GM13977 (cell line): ENCODE results near the gene LPP.

ENCODE experiments used
- DNase-seq: peaks from one replicate; pipeline ENCODE4 v3.0.0; 2012; ENCODE audit warnings: low spot score
- in situ Hi-C: fragments of 300-500 bp; cut with MboI; formaldehyde crosslinking; loops from one replicate; pipeline ENCODE4 v1.12.0; 2022; ENCODE audit warnings: low sequenced_read_pairs, low pct_unique_long_range_greater_than_20kb, mixed read lengths, inconsistent platforms; ENCODE audit not compliant: unreplicated experiment
- TF ChIP-seq, protein P1 (sequence below): IDR thresholded peaks from 2 replicates; pipeline ENCODE4 v1.5.1; 2012; ENCODE audit warnings: mild to moderate bottlenecking, control low read depth; ENCODE audit not compliant: insufficient read depth; ENCODE audit errors: extremely low read depth, missing control alignments

LPP gene

DNA sequence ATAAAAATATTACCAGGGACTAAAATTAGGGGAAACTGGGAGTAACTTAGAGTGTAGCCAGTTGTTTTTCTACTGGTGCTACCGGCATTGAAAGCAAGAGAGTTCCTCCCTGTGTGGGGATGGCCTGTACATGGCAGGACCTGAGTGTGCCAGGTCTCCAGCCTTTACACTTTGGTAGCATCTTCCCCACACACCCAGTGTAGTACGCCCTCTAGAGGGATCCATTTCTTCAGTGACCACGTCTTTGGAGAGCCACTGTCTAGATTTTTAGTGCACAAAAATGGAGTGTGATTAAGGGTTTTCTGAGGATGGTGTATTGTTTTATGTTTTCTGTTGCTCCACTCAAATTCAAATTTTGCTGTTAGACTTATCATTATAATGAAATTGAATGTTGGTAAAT, 510.8 kb downstream of the LPP start:
- DNase-seq = peak; percentile 9
- in situ Hi-C loops = no loop called here
- TF ChIP-seq, protein P1, sequence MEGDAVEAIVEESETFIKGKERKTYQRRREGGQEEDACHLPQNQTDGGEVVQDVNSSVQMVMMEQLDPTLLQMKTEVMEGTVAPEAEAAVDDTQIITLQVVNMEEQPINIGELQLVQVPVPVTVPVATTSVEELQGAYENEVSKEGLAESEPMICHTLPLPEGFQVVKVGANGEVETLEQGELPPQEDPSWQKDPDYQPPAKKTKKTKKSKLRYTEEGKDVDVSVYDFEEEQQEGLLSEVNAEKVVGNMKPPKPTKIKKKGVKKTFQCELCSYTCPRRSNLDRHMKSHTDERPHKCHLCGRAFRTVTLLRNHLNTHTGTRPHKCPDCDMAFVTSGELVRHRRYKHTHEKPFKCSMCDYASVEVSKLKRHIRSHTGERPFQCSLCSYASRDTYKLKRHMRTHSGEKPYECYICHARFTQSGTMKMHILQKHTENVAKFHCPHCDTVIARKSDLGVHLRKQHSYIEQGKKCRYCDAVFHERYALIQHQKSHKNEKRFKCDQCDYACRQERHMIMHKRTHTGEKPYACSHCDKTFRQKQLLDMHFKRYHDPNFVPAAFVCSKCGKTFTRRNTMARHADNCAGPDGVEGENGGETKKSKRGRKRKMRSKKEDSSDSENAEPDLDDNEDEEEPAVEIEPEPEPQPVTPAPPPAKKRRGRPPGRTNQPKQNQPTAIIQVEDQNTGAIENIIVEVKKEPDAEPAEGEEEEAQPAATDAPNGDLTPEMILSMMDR = peak; percentile 46

DNA sequence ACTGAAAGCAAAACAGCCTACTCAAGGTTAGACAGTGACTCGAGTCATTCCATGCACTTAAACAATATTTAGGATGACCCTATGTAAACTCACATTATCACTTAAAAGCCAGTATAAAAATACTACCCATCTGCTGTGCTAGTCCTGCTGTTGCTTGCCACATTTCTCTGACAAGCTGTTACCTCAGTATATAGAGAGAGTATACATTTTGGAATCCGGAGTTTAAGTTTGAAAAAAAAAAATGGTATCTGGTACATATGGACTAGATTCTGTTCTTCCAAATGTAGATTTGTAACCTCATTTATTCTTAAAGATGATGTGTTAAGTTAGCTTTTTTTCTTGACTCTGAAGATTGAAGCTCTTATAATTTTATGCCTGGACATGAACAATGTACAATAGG, 514.0 kb downstream of the LPP start:
- no peak for DNase-seq
- TF ChIP-seq, protein P1 = no peak
- in situ Hi-C loops = no loop called here

DNA sequence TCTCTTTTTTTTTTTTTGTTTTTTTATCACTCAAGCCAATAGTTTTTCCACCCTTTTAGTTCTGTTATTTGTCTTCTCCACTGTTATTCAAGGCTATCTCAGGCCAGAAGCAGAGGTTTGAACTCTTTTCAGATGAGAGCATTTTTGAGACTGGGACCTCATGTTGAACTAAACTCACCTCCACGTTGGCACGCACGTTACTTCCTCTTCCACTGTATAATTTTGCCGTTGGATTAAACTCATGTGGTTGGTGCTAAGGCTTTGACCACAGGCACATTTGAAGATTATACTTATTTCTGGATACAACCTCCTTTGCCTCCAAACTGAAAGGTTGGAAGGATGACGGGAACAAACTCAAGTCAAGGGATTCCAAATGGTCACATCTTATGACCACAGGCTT, 516.5 kb downstream of the LPP start:
- TF ChIP-seq, protein P1 = no peak
- DNase-seq = no peak
- in situ Hi-C loops = no loop called here

DNA sequence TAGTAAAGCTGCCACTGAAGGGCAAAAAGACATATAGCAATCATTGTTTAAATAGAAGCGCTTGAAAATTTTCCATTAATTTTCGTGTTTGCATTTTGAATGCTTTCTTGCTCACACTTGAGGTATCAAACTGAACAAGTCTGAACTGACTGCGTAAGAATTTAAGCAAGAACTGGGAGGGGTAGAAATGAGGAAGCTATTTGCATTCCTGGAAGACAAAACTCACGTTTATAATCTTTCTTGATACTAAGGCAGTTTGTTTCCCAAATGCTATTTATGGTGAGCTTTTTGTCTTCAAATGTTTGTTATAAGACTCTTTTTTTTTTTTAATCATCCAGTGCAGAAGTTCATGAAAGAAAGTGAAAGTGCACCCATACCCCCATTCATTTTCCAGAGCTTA, 518.0 kb downstream of the LPP start:
- TF ChIP-seq, protein P1 = no peak
- in situ Hi-C loops = no loop called here
- DNase-seq = no peak

DNA sequence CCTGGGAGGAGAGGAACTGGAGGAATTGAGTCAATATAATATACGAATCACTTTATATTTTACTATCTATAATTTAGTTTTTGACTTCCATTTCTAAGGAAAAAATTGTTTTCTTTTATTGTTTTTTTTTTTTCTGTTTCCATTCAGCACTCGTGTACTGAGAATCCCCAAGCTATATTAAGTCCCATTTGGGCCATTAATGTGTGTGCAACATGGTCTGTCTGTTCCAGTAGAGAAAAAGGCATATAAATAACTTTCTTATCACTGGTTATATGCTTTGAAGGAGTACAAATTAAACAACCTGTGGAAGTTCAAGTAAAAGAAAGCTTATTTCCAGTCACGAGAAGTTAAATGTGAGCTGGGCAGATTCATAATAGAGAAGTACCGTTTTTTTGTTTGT, 518.9 kb downstream of the LPP start:
- no peak for DNase-seq
- TF ChIP-seq, protein P1 = no peak
- in situ Hi-C loops = no loop called here

DNA sequence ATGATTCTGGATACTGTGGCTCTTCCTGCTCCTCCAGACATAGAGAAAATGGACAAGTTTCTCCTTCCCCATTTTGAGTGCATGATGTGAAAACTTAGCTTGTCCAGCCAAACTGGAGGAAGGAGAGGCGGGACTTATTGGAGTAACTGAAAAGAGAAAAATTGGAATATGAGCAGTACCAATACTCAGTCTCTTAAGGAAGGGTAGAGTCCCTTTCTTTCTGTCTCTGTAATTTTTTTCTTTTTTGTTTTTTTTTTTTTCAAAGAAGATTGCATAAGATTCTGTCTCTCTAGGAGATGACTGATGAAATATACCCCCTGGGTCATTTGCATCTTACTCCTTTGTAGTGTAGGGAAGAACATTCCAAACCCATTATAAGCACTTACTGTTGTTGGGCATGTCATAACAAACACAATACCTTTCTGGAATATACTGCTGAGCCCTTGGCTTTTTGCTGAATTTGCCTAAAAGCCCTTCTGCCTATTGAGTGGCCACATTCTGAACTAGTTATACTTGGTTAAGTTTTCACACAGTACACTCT, 519.8 kb downstream of the LPP start:
- TF ChIP-seq, protein P1 = no peak
- no peak for DNase-seq
- in situ Hi-C loops = no loop called here

DNA sequence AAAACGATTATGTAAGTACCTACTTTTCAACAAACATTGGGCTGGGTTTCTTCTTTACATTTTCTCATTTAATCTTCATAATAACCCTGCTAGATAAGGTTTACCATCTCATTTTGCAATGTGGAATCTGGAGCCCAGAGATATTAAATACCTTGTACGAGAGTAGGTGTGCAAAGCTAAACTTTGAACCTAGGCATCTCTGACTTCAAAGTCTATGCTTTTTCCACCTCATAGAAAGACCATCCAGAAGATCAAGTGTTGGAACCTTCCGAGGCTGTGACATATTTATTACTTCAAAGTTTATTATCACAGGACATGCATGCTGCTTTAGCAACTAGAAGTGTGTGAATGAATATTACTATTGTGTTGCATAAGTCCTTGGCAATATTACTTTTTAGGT, 520.6 kb downstream of the LPP start:
- no peak for DNase-seq
- TF ChIP-seq, protein P1 = no peak
- in situ Hi-C loops = no loop called here
